Heart right ventricle (tissue), 16 donors: Measurements from ENCODE around the gene UST. TPM values are rescaled to one million over a fixed set of nuclear protein-coding genes. Genes with fewer than 3 reads are reported as not detected.

Source experiments
- ATAC-seq, 8 donors: fragments of 200-7000 bp; cut with Tn5 transposase; one replicate each; pipeline ENCODE4 v1.9.1; 2020; ENCODE audit warnings: mild to moderate bottlenecking in 8 of 8, moderate library complexity in 8 of 8, moderate number of reproducible peaks in 1 of 8
- DNase-seq, 2 donors: peaks; one replicate each; pipeline ENCODE4 v3.0.0-alpha.2; 2020
- H3K27ac ChIP-seq, 10 donors: fragments of 200-600 bp; sonication (generic) in 2 of 10; one replicate each; pipeline versions ENCODE4 v1.5.0 to v1.8.0; 2020 to 2022; ENCODE audit warnings: mild to moderate bottlenecking in 3 of 10
- H3K27me3 ChIP-seq, 7 donors: fragments of 200-600 bp; one replicate each; pipeline ENCODE4 v1.8.0; 2021 to 2022; ENCODE audit warnings: mild to moderate bottlenecking in 2 of 7
- H3K36me3 ChIP-seq, 9 donors: fragments of 200-600 bp; sonication (generic) in 1 of 9; one replicate each; pipeline versions ENCODE4 v1.5.0 to v1.8.0; 2020 to 2022; ENCODE audit warnings: mild to moderate bottlenecking in 2 of 9
- H3K4me1 ChIP-seq, 9 donors: fragments of 200-600 bp; sonication (generic) in 1 of 9; one replicate each; pipeline versions ENCODE4 v1.5.0 to v1.8.0; 2020 to 2022; ENCODE audit warnings: mild to moderate bottlenecking in 4 of 9
- H3K4me3 ChIP-seq, 10 donors: fragments of 200-600 bp; sonication (generic) in 2 of 10; one replicate each; pipeline versions ENCODE4 v1.5.0 to v1.8.0; 2020 to 2022; ENCODE audit warnings: mild to moderate bottlenecking in 7 of 10, moderate library complexity in 2 of 10
- H3K9me3 ChIP-seq, 11 donors: fragments of 200-600 bp in 10 of 11; sonication (generic) in 2 of 11; one replicate each; pipeline versions ENCODE4 v1.5.0 to v1.8.0; 2013 to 2022; ENCODE audit warnings: mild to moderate bottlenecking in 2 of 11, control low read depth in 1 of 11, moderate library complexity in 1 of 11
- CTCF ChIP-seq, 9 donors: fragments of 200-600 bp; sonication (generic) in 2 of 9; IDR thresholded peaks; one replicate each; pipeline versions ENCODE4 v1.5.0 to v1.8.0; 2021 to 2022; ENCODE audit warnings: antibody characterized with exemption in 9 of 9, mild to moderate bottlenecking in 5 of 9, moderate library complexity in 1 of 9
- WGBS, 2 donors: extraction: QIAGEN DNeasy Blood & Tissue Kit; methylation state at CpG; one replicate each; pipeline ENCODE4 v1.1.7; 2013; ENCODE audit warnings: inconsistent platforms in 1 of 2; 5-methylcytosine and 5-hydroxymethylcytosine counted together
- intact Hi-C, 10 donors: fragments of 100-400 bp; cut with DNase I; formaldehyde crosslinking; loops; one replicate each; pipeline versions ENCODE4 v1.11.1 to v1.14.2; 2022
- polyA plus RNA-seq, 2 donors: library from polyadenylated mRNA; stranded (reverse); fragments of 200-250 nt; gene quantifications; one replicate each; pipeline ENCODE4 v1.2.3, GENCODE V29; 2013
- total RNA-seq, 10 donors: library from RNA; stranded (reverse); fragmentation: NEBNext Ultra II Directional in 3 of 10; extraction: Animal tissue kit (Norgen Biotek cat#: 25700) in 3 of 10; gene quantifications; one replicate each; pipeline versions ENCODE4 v1.2.1 to v1.2.4, GENCODE V29; 2021 to 2023
- donor health status: Arrhythmogenic right ventricular cardiomyopathy.
- donor health status: ischemic (EF 13 %, LVEDD 7.1; RV severe dilation, severe dysfunction).
- donor health status: healthy with polysubstance abuse.
- donor health status: DM: no; HTN: yes; CAD: no.
- donor health status: DM: no; HTN: no; CAD: no.
- donor health status: ischemic (EF 25% LVEDD 6.9; RV normal size, moderate dysfunction).
- donor health status: ischemic (EF 25% LVEDD 5.7; RV mildly dilated, moderate dysfunction).
- donor health status: healthy.
- donor health status: DM: yes; HTN: yes; CAD: no.
- donor health status: Ischemic cardiomyopathy.
- donor health status: ischemic (EF 35%, LVEDD 5.7; RV mildly dilated, moderate dysfunction).
- donor health status: nonischemic (EF 11% LVEDD 7.7; RV severe dilation, severe dysfunction).
- donor health status: DM: yes; HTN: yes; CAD: no.
- donor health status: PGD.
- donor health status: ischemic (EF 29% LVEDD 5.4; RV normal size, mild dysfunction).
- donor health status: nonischemic (EF 23%, LVEDD 6.1; RV moderate dilation, normal function).

Gene UST
- total and polyA plus RNA-seq, 12 donors = 1.6 to 4.1 (median 2.3) TPM

GRCh38 chr6:148700047-148700715, 46.6 kb upstream of the UST start:
- peak in 2 of 9 donors; percentile 14 to 16 for TF ChIP-seq CTCF (IDR thresholded peaks at IDR 0.05)
- Histone ChIP-seq H3K27me3 (no peaks in the 10 kb centered on the region), H3K4me3 (peak overlapping the region in 6 of 10 donors; percentile 27 to 45 (median 41)), H3K9me3 (peaks cover 0 to 15% (median 0%) of the 10 kb centered on the region in 11 donors), H3K27ac (peak overlapping the region in 3 of 10 donors; percentile 15 to 80 (median 25)), H3K36me3 (no peaks in the 10 kb centered on the region), H3K4me1 (peaks cover 0 to 21% (median 3%) of the 10 kb centered on the region in 9 donors)
- intact Hi-C loops = loop anchor here in 2 of 10 donors (5.0 to 10.0 kb wide), 2 partner anchors 115 to 123 kb away; no protein-coding TSS in a partner anchor
- 56 to 57% methylated on average over 2 of the region's 2 CpGs for WGBS, 2 donors
- DNase-seq (no peak), ATAC-seq (peak in 1 of 8 donors; percentile 16)

- ATAC-seq (peak in 5 of 8 donors; percentile 41 to 56 (median 52)), DNase-seq (no peak)
- H3K36me3 ChIP-seq = no peaks in the 10 kb centered on the region
- intact Hi-C loops = loop anchor here in 2 of 10 donors (5.0 to 10.0 kb wide), 2 partner anchors 116 to 124 kb away; no protein-coding TSS in a partner anchor
- H3K4me1 ChIP-seq = peaks cover 0 to 21% (median 3%) of the 10 kb centered on the region in 9 donors
- H3K4me3 ChIP-seq = peak overlapping the region in 6 of 10 donors; percentile 27 to 45 (median 41)
- peak overlapping the region in 4 of 10 donors; percentile 15 to 80 (median 24) for H3K27ac ChIP-seq
- peaks cover 0 to 15% (median 0%) of the 10 kb centered on the region in 11 donors for H3K9me3 ChIP-seq
- H3K27me3 ChIP-seq = no peaks in the 10 kb centered on the region
- 38 to 52% methylated on average over 8 of the region's 8 CpGs for WGBS, 2 donors
- TF ChIP-seq CTCF (IDR thresholded peaks at IDR 0.05) = no peak
Measured at GRCh38 chr6:148700741-148701311, 46.0 kb upstream of the UST start.

GRCh38 chr6:148701375-148701774, 45.5 kb upstream of the UST start:
- Histone ChIP-seq H3K4me1 (peaks cover 0 to 21% (median 3%) of the 10 kb centered on the region in 9 donors), H3K9me3 (peaks cover 0 to 15% (median 0%) of the 10 kb centered on the region in 11 donors), H3K4me3 (peak overlapping the region in 5 of 10 donors; percentile 27 to 45 (median 41)), H3K36me3 (no peaks in the 10 kb centered on the region), H3K27me3 (no peaks in the 10 kb centered on the region), H3K27ac (peak overlapping the region in 3 of 10 donors; percentile 22 to 80 (median 25))
- intact Hi-C loops = loop anchor here in 2 of 10 donors (5.0 to 10.0 kb wide), 2 partner anchors 117 to 124 kb away; no protein-coding TSS in a partner anchor
- 94 to 95% methylated on average over 3 of the region's 3 CpGs for WGBS, 2 donors
- DNase-seq (no peak), ATAC-seq (peak in 1 of 8 donors; percentile 12)
- TF ChIP-seq CTCF (IDR thresholded peaks at IDR 0.05) = no peak

- no peaks in the 10 kb centered on the region for H3K36me3 ChIP-seq
- H3K4me3 ChIP-seq = no peak overlapping the region
- H3K4me1 ChIP-seq = peaks cover 0 to 21% (median 3%) of the 10 kb centered on the region in 9 donors
- no peaks in the 10 kb centered on the region for H3K27me3 ChIP-seq
- intact Hi-C loops = loop anchor here in 2 of 10 donors (5.0 to 10.0 kb wide), 2 partner anchors 119 to 127 kb away; no protein-coding TSS in a partner anchor
- no peak for TF ChIP-seq CTCF (IDR thresholded peaks at IDR 0.05)
- H3K27ac ChIP-seq = no peak overlapping the region
- H3K9me3 ChIP-seq = peaks cover 0 to 15% (median 0%) of the 10 kb centered on the region in 11 donors
- DNase-seq = no peak
- no peak for ATAC-seq
- WGBS, 2 donors = 81 to 89% methylated on average over 2 of the region's 2 CpGs
Measured at GRCh38 chr6:148703900-148704299, 42.9 kb upstream of the UST start.
